ENCODE measurements around the gene COL10A1. TPM values are rescaled to one million over a fixed set of nuclear protein-coding genes. Genes with fewer than 3 reads are reported as not detected.

Gene COL10A1
- not detected in 2 replicates for polyA plus RNA-seq (2013)

DNA sequence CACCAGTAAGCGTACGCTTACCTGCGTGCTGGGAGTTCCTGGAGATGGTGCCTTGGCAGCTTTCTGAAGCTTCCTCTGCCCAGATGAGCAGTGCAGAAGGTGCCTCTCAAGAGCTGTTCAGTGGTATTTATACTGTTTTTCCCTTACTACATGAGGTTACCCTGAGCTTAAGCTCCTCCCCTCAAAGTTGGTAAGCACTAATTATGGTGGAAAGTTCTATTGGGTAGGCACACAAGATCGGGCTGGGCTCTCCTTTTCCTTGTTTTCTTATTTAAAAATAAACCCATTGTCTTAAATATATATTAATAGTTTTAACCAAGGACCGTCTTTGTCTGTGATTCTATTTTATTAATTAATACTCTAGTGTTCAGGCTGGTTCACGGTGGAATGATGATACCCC is at the start of gene COL10A1:
COL10A1 (minus strand) TSS at position 101 of the 400 bp plus-strand sequence. CDS start 640 bp downstream, outside the sequence.
- H3K9ac ChIP-seq (ENCODE audit: low read length): no peak within 1 kb of the TSS
- H3K9me3 ChIP-seq (ENCODE audit: insufficient read depth, low read depth, low read length): no peaks in the 10 kb centered on the region
- H2BK12ac ChIP-seq (ENCODE audit: low read length): no peak within 1 kb of the TSS
- no peak within 1 kb of the TSS for H3K4me3 ChIP-seq (ENCODE audit: low read depth, low read length)
- no peaks in the 10 kb centered on the region for H3K4me1 ChIP-seq (ENCODE audit: control insufficient read depth in 1 of 2, insufficient read depth in 2 of 2, low read length in 2 of 2)
- no peak within 1 kb of the TSS for H2AFZ ChIP-seq (ENCODE audit: insufficient read depth, low read length, poor library complexity)
- no CpG with 5 or more reads among the region's 6 CpGs for WGBS (ENCODE audit: extremely low coverage, insufficient coverage, insufficient read length)
- no peak within 1 kb of the TSS for H2BK120ac ChIP-seq (ENCODE audit: insufficient read depth, low read length, poor library complexity)
- no peak within 1 kb of the TSS for H3K18ac ChIP-seq (ENCODE audit: low read length)
- H3K79me1 ChIP-seq (ENCODE audit: low read length): no peaks in the 10 kb centered on the region
- H3K4me2 ChIP-seq (ENCODE audit: low read length): no peak within 1 kb of the TSS
- H3K79me2 ChIP-seq (ENCODE audit: control insufficient read depth, insufficient read depth, low read length, poor library complexity): no peaks in the 10 kb centered on the region
- H2AK5ac ChIP-seq (ENCODE audit: low read length): no peak within 1 kb of the TSS
- no peaks in the 10 kb centered on the region for H3K36me3 ChIP-seq (ENCODE audit: control insufficient read depth in 1 of 2, insufficient read depth in 2 of 2, low read length in 2 of 2)
- H3K23ac ChIP-seq (ENCODE audit: low read length): no peak within 1 kb of the TSS
- no peak within 1 kb of the TSS for H3K27ac ChIP-seq (ENCODE audit: low read depth, low read length)
- no peak within 1 kb of the TSS for H4K8ac ChIP-seq (ENCODE audit: low read depth, low read length)
- H2BK5ac ChIP-seq (ENCODE audit: low read depth, low read length, poor library complexity): no peak within 1 kb of the TSS
- H3K27me3 ChIP-seq (ENCODE audit: insufficient read depth, low read length): no peaks in the 10 kb centered on the region
- no peak within 1 kb of the TSS for H3K14ac ChIP-seq (ENCODE audit: low read length)
- no peak within 1 kb of the TSS for H4K91ac ChIP-seq (ENCODE audit: low read depth, low read length)
- DNase-seq: no peak
- no peak within 1 kb of the TSS for H3K4ac ChIP-seq (ENCODE audit: low read depth, low read length)
- no peak within 1 kb of the TSS for H4K12ac ChIP-seq (ENCODE audit: low read depth, low read length)

GRCh38 chr6:116175344-116175743 is 49.4 kb upstream of the COL10A1 start:
- no peak overlapping the region for H2BK120ac ChIP-seq (ENCODE audit: insufficient read depth, low read length, poor library complexity)
- no peak overlapping the region for H2BK12ac ChIP-seq (ENCODE audit: low read length)
- H3K27me3 ChIP-seq (ENCODE audit: insufficient read depth, low read length): no peaks in the 10 kb centered on the region
- no peak overlapping the region for H3K27ac ChIP-seq (ENCODE audit: low read depth, low read length)
- H2BK5ac ChIP-seq (ENCODE audit: low read depth, low read length, poor library complexity): no peak overlapping the region
- H4K91ac ChIP-seq (ENCODE audit: low read depth, low read length): no peak overlapping the region
- no peak for DNase-seq
- H3K23ac ChIP-seq (ENCODE audit: low read length): no peak overlapping the region
- no peaks in the 10 kb centered on the region for H3K9me3 ChIP-seq (ENCODE audit: insufficient read depth, low read depth, low read length)
- H3K9ac ChIP-seq (ENCODE audit: low read length): no peak overlapping the region
- no peak overlapping the region for H3K4me3 ChIP-seq (ENCODE audit: low read depth, low read length)
- no peak overlapping the region for H2AFZ ChIP-seq (ENCODE audit: insufficient read depth, low read length, poor library complexity)
- no peaks in the 10 kb centered on the region for H3K79me1 ChIP-seq (ENCODE audit: low read length)
- H3K79me2 ChIP-seq (ENCODE audit: control insufficient read depth, insufficient read depth, low read length, poor library complexity): no peaks in the 10 kb centered on the region
- H2AK5ac ChIP-seq (ENCODE audit: low read length): no peak overlapping the region
- H4K8ac ChIP-seq (ENCODE audit: low read depth, low read length): no peak overlapping the region
- no peak overlapping the region for H3K4me2 ChIP-seq (ENCODE audit: low read length)
- H3K18ac ChIP-seq (ENCODE audit: low read length): no peak overlapping the region
- no peaks in the 10 kb centered on the region for H3K36me3 ChIP-seq (ENCODE audit: control insufficient read depth in 1 of 2, insufficient read depth in 2 of 2, low read length in 2 of 2)
- no peak overlapping the region for H3K14ac ChIP-seq (ENCODE audit: low read length)
- H3K4me1 ChIP-seq (ENCODE audit: control insufficient read depth in 1 of 2, insufficient read depth in 2 of 2, low read length in 2 of 2): no peaks in the 10 kb centered on the region
- no peak overlapping the region for H3K4ac ChIP-seq (ENCODE audit: low read depth, low read length)
- H4K12ac ChIP-seq (ENCODE audit: low read depth, low read length): no peak overlapping the region
- no CpG with 5 or more reads among the region's 2 CpGs for WGBS (ENCODE audit: extremely low coverage, insufficient coverage, insufficient read length)

GRCh38 chr6:116173928-116174327 is 48.0 kb upstream of the COL10A1 start:
- Histone ChIP-seq H3K18ac (ENCODE audit: low read length) (no peak overlapping the region), H3K14ac (ENCODE audit: low read length) (no peak overlapping the region), H3K4me3 (ENCODE audit: low read depth, low read length) (no peak overlapping the region), H4K8ac (ENCODE audit: low read depth, low read length) (no peak overlapping the region), H3K23ac (ENCODE audit: low read length) (no peak overlapping the region), H2BK120ac (ENCODE audit: insufficient read depth, low read length, poor library complexity) (no peak overlapping the region), H2AFZ (ENCODE audit: insufficient read depth, low read length, poor library complexity) (no peak overlapping the region), H3K79me1 (ENCODE audit: low read length) (no peaks in the 10 kb centered on the region), H3K4me2 (ENCODE audit: low read length) (no peak overlapping the region), H3K27ac (ENCODE audit: low read depth, low read length) (no peak overlapping the region), H3K9ac (ENCODE audit: low read length) (no peak overlapping the region), H4K12ac (ENCODE audit: low read depth, low read length) (no peak overlapping the region), H4K91ac (ENCODE audit: low read depth, low read length) (no peak overlapping the region), H2BK12ac (ENCODE audit: low read length) (no peak overlapping the region), H3K4ac (ENCODE audit: low read depth, low read length) (no peak overlapping the region), H3K27me3 (ENCODE audit: insufficient read depth, low read length) (no peaks in the 10 kb centered on the region), H3K79me2 (ENCODE audit: control insufficient read depth, insufficient read depth, low read length, poor library complexity) (no peaks in the 10 kb centered on the region), H3K36me3 (ENCODE audit: control insufficient read depth in 1 of 2, insufficient read depth in 2 of 2, low read length in 2 of 2) (no peaks in the 10 kb centered on the region), H2AK5ac (ENCODE audit: low read length) (no peak overlapping the region), H2BK5ac (ENCODE audit: low read depth, low read length, poor library complexity) (no peak overlapping the region), H3K4me1 (ENCODE audit: control insufficient read depth in 1 of 2, insufficient read depth in 2 of 2, low read length in 2 of 2) (no peaks in the 10 kb centered on the region), H3K9me3 (ENCODE audit: insufficient read depth, low read depth, low read length) (no peaks in the 10 kb centered on the region)
- DNase-seq: no peak
- no CpG with 5 or more reads among the region's 3 CpGs for WGBS (ENCODE audit: extremely low coverage, insufficient coverage, insufficient read length)

- Histone ChIP-seq H3K4me1 (ENCODE audit: control insufficient read depth in 1 of 2, insufficient read depth in 2 of 2, low read length in 2 of 2) (no peaks in the 10 kb centered on the region), H3K9ac (ENCODE audit: low read length) (no peak overlapping the region), H3K4me2 (ENCODE audit: low read length) (no peak overlapping the region), H2BK5ac (ENCODE audit: low read depth, low read length, poor library complexity) (no peak overlapping the region), H3K27me3 (ENCODE audit: insufficient read depth, low read length) (no peaks in the 10 kb centered on the region), H2BK120ac (ENCODE audit: insufficient read depth, low read length, poor library complexity) (no peak overlapping the region), H3K4me3 (ENCODE audit: low read depth, low read length) (no peak overlapping the region), H2AFZ (ENCODE audit: insufficient read depth, low read length, poor library complexity) (no peak overlapping the region), H3K27ac (ENCODE audit: low read depth, low read length) (no peak overlapping the region), H3K79me2 (ENCODE audit: control insufficient read depth, insufficient read depth, low read length, poor library complexity) (no peaks in the 10 kb centered on the region), H3K9me3 (ENCODE audit: insufficient read depth, low read depth, low read length) (no peaks in the 10 kb centered on the region), H2AK5ac (ENCODE audit: low read length) (no peak overlapping the region), H4K91ac (ENCODE audit: low read depth, low read length) (no peak overlapping the region), H3K79me1 (ENCODE audit: low read length) (no peaks in the 10 kb centered on the region), H3K14ac (ENCODE audit: low read length) (no peak overlapping the region), H3K36me3 (ENCODE audit: control insufficient read depth in 1 of 2, insufficient read depth in 2 of 2, low read length in 2 of 2) (no peaks in the 10 kb centered on the region), H2BK12ac (ENCODE audit: low read length) (no peak overlapping the region), H3K23ac (ENCODE audit: low read length) (no peak overlapping the region), H3K4ac (ENCODE audit: low read depth, low read length) (no peak overlapping the region), H4K8ac (ENCODE audit: low read depth, low read length) (no peak overlapping the region), H3K18ac (ENCODE audit: low read length) (no peak overlapping the region), H4K12ac (ENCODE audit: low read depth, low read length) (no peak overlapping the region)
- no peak for DNase-seq
- no CpG with 5 or more reads among the region's 5 CpGs for WGBS (ENCODE audit: extremely low coverage, insufficient coverage, insufficient read length)
Observed at GRCh38 chr6:116170358-116171057, 44.6 kb upstream of the COL10A1 start.
